GM12864 (cell line): ENCODE measurements around the gene SAMD11.

Experiments used
- DNase-seq: peaks from one replicate; pipeline ENCODE4 v3.0.0-alpha.2; 2011; ENCODE audit warnings: low read depth
- H3K4me3 ChIP-seq: 2 replicates; pipeline ENCODE4 v1.5.1; 2011; ENCODE audit warnings: mild to moderate bottlenecking, low read depth, low read length, control low read depth
- CTCF ChIP-seq: IDR thresholded peaks from 2 replicates; pipeline ENCODE4 v1.5.1; 2011; ENCODE audit warnings: low read depth, mild to moderate bottlenecking, moderate library complexity, low read length, control low read depth, inconsistent platforms; ENCODE audit errors: missing control alignments

Gene SAMD11

GRCh38 chr1:950268-950667, 26.5 kb downstream of the SAMD11 start:
- TF ChIP-seq CTCF, result no peak
- DNase-seq, result no peak

GRCh38 chr1:950881-951280, 27.2 kb downstream of the SAMD11 start:
- DNase-seq, result no peak
- no peak overlapping the region for H3K4me3 ChIP-seq
- TF ChIP-seq CTCF, result no peak

More at GRCh38 chr1:950268-950667, 26.5 kb downstream of the SAMD11 start:
- no peak overlapping the region for H3K4me3 ChIP-seq

DNA sequence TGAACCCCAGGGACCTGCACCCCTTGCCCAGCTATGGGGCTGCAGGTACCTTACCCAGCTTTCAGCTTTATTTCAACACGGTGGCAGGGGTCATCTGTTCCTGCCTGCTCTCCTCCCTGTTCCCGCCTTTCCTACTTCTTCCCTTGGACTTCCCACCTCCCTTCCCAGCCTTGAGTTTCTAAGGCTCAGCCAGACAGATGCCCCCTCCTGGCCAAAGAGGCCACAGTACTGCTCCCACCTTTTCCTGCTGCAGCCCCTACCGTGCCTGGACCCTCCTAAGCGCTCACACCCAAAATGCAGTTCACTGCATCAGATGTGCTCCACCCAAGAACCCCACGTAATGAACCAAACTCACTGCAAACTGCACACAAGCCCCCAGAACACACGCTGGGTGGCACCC, 27.6 kb downstream of the SAMD11 start:
- peak; percentile 16 for TF ChIP-seq CTCF
- no peak for DNase-seq
- H3K4me3 ChIP-seq, result no peak overlapping the region

DNA sequence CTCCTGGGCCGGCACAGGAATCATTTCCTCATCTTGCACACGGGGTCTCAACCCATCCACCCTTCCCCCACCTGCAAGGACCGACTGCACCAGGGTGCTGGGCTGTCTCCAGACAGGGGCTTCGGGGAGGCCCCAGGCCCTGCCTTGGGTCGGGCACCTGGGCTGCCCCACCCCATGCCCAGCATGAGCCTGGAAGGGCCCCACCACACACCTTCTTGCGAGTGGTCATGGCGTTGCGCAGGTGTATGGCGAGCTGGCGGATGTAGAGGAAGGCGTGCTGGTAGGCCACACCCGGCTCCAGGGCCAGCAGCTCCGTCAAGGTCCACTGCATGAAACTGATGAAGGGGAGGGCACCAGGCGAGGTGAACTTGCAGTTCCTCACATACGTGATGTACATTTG, 28.5 kb downstream of the SAMD11 start:
- H3K4me3 ChIP-seq, result no peak overlapping the region
- no peak for DNase-seq
- no peak for TF ChIP-seq CTCF

GRCh38 chr1:952603-953002, 28.9 kb downstream of the SAMD11 start:
- no peak for DNase-seq
- TF ChIP-seq CTCF, result no peak
- H3K4me3 ChIP-seq, result no peak overlapping the region

DNA sequence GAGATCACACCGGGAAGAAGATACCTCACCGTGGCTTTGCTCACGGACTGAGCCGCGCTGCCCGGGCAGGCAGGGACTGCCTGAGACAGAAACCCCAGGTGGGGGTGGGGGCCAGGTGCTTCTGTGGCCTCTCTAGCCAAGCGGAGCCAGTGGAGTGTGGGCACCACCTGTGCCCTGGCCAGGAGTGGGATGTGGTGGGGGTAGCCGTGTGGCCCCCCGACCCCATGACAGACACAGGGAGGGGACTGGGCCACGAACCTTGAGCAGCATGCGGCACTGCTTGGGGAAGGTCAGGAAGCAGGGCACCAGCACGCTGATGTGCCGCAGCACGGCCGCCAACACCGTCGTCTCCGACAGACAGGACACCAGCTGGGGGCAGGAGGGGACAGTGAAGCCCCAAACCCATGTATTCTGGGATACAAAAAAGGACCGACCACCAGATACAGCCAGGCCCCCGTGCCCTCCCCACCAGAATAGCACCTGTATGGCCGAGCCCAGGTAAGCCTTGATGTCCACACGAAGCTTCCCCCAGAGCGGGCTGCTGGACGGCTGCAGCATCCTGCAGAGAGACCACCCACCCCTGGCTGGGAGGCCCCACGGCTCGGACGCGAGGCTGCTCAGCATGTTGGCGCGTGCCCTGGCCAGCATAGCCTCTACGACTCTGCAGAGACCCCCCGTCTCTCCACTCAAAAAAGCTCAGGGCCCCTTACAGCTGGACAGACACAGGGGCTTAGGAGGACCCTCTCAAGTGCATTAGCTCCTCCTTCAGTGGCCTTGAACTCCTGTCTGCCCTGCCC, 30.0 kb downstream of the SAMD11 start:
- no peak overlapping the region for H3K4me3 ChIP-seq
- TF ChIP-seq CTCF, result no peak
- DNase-seq, result no peak

DNA sequence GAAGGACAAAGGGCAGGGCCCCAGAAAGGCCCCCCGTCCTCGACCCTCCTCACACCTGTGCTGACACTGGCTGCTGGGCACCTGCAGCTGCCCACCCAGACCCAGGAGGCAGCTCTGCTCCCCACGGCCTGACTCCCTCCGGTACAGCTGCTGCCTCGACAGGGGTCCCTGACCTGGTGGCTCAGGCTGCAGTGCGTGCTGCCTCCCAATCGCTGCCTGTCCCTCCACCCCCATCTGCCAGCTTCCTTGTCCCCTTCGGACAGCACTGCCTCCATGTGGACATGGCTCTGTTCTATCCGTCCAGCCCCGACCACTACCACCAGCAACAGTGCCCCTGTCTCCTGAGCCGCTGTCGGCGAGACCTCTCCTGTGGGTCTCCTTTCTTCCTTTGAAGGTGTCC, 31.2 kb downstream of the SAMD11 start:
- no peak overlapping the region for H3K4me3 ChIP-seq
- no peak for TF ChIP-seq CTCF
- no peak for DNase-seq
